Measurements from ENCODE around the gene GPR68. TPM values are rescaled to one million over a fixed set of nuclear protein-coding genes. Genes with fewer than 3 reads are reported as not detected.

The GPR68 gene
- 2.9 TPM for total RNA-seq

DNA sequence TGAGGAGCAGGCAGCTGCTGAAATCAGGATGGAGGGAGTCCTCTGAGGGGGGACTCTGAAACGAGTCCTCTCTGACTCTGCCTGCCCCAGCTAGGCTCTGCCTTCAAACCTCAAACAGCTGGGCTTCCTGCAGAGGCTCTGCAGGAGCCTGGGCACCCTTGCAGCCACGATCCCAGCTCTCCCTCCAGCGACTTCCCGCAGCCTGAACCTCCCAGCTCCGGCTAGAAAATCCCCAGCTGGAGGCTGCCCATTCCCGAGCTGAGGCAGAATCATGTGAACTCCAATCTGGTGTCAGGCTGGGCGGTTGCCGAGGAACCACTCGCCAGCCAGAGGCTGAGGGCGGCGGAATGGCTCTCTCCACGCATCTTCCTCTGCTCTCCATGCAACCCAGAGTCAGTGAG, at the start of gene GPR68:
TSS of gene GPR68 (minus strand) at position 204 of the 401 bp plus-strand sequence. CDS start 9,654 bp downstream, outside the sequence.
- DNase-seq, result peak; percentile 45

GRCh38 chr14:91294153-91294552, 49.6 kb upstream of the GPR68 start:
- DNase-seq, result no peak

- no peak for DNase-seq
Observed at GRCh38 chr14:91293281-91293680, 48.8 kb upstream of the GPR68 start.

DNA sequence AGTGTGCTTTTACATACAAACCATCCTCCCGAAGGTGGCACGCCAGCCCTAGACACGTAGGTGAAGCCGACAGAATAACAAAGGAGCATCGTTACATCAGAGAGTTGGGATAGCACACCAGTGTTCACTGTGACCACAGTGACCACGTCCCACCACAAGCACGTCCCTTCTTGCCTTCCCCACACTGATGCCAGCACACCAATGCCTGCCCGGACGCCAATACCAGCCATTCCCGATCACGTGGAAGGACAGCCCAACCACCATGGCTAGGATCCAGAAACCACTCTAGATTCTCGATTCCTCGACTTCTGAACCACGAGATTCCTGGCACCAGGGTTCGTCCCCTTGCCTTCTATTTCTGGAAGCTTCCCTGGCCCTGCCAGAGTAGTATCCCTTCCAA, 48.0 kb upstream of the GPR68 start:
- DNase-seq, result no peak

GRCh38 chr14:91291786-91292405, 47.4 kb upstream of the GPR68 start:
- no peak for DNase-seq

DNA sequence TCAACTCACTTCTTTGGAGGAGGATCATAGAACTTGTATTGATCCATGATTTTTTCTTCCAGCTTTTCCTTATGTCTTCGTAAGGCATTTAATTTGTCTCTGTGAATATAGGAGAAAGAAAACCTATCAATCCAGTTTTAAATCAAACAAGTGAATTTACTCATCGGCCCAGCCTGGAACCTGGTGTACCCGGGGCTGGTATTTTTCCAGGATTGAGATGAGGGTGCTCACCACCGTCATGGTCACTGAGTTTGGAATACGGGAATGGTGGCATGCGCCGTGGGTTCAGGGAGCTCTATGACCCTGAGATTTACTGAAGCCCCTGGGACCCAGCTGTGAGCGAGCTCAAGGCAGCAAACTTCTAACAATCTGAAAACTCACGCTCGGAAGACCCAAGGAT, 46.5 kb upstream of the GPR68 start:
- no peak for DNase-seq

GRCh38 chr14:91289464-91289863, 45.0 kb upstream of the GPR68 start:
- no peak for DNase-seq

DNA sequence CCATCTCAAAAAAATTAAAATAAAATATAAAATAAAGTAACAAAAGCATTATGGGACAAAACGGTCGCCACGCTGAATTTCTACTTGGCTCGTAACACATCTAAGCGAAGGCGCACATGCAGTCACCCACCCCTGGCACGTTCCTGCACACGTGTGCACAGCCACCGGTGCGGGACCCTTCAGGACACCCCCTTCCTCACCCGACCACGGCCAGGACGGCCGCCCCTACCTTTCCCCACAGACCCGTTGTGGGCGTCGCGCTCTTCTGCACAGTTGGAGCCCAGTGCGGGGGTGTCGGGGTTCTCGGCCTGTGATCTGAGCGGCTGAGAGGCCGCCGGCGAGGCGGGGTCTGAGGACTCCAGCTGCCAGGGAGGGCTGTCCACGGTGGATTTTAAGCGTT, 44.4 kb upstream of the GPR68 start:
- no peak for DNase-seq

- peak; percentile 88 for DNase-seq
Observed at GRCh38 chr14:91286530-91286937, 42.0 kb upstream of the GPR68 start.

DNA sequence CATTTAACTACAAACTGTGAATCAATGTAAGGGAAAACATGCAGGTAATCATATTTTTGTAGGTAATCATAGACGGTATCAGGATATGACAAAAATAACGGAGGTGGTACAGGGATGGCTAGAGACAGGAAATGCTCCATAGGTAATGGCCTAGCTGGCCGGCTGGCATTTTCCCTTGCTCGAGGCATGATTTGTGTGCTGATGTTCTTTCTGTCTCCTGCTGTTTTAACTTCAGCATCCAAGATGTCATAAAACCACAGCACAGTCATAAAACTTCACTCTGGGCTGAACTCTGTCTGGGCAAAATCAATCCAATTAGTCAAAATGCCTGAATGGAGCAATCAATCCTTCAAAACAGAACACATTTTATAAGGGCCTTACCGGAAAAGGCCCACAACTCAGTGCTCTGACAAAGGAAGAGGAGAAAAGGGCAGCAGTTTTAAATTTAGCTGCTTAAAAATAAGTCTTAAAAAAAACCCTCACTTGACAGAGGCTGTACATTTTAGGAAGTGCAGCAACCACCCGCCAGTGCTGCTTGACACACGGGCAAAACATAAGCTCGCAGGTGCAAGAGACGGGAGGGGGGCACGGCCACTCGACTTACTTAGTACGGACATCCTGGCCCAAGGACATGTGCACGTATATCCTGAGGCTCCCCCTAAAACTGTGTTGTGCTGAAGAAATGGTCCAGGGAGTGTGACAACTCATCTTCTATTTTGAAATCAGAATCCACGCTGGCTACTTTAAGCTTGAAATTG, 40.5 kb upstream of the GPR68 start:
- DNase-seq, result peak; percentile 32

- no peak for DNase-seq
Observed at GRCh38 chr14:91284146-91284790, 39.8 kb upstream of the GPR68 start.

GRCh38 chr14:91283666-91284065, 39.2 kb upstream of the GPR68 start:
- no peak for DNase-seq

DNA sequence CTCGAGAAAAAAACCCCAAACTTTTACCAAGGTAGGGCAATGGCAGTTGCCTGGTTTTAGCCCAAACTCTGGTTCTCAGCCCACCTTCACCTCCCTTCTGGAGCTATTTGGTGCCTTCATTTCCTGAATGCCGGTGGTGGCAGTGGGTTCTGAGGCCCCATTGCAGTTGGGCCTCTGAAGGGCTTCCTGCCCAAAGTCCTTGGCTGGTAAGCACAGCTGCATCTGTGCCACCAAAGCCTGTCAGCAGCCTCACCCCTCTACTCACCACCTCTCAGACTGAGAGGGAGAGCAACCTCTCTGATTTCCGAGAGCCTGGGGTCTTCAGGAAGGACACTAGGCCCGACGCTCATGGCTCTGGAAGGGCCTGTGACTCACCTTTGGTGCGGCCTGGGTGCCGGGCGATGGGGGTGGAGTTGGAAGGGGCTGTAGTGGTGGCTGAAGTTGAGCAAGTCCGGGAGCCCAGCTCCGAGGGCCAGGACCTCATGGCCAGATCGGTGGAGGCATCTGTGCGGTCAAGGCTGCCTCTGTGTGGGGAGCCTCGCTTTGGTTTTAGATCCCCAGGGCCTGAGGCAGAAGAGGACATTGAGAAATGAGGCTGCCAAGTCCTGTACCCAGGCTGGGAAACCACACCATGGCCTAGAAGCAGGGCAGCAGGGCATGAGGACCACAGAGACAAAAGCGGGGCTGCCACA, 38.6 kb upstream of the GPR68 start:
- no peak for DNase-seq

GRCh38 chr14:91281346-91281745, 36.8 kb upstream of the GPR68 start:
- DNase-seq, result no peak

GRCh38 chr14:91280129-91280528, 35.6 kb upstream of the GPR68 start:
- no peak for DNase-seq

DNA sequence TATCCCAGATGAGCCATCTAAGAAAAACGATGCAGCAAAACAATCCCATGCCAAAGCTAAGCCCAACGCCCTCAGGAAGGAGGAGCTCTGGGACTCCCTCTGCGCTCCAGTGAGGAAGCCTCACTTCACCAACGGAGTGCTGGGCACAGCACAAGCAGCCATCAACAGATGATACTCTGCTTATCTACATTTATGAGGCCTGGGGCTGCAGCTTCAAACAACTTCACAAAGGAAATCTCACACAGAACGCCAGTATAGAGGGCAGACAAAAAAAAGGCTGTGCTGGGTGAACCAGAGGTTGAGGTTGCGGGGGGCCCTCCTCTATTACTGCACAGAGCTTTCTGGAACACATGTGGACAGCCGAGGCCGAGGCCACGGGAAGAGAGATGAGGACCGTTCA, 34.9 kb upstream of the GPR68 start:
- no peak for DNase-seq

- DNase-seq, result no peak
Observed at GRCh38 chr14:91278383-91278715, 33.8 kb upstream of the GPR68 start.

- no peak for DNase-seq
Observed at GRCh38 chr14:91277546-91278382, 33.3 kb upstream of the GPR68 start.

DNA sequence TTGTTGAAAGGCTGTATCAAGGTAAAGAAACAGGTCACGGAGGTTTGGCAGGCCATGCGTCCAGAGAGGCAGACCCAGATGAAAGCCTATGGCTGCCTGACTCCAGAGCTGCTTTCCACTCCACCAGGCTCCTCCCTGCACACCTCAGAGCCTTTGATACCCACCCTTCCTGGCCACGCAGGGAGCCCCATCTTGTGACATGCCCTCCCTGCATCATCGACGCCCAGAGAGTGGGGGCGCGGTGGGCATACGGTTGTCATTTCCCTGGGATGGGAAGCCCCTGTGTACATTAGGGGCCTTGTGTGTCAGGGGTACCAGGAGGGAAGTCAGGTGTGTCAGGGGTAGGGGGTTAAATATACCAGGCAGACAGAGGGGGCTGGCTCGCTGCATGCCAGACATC, 30.3 kb upstream of the GPR68 start:
- DNase-seq, result no peak

GRCh38 chr14:91273885-91274273, 29.4 kb upstream of the GPR68 start:
- no peak for DNase-seq

- DNase-seq, result no peak
Observed at GRCh38 chr14:91273273-91273884, 28.9 kb upstream of the GPR68 start.

Measured in tongue (tissue), 2 donors.